OCI-LY3 (cell line): ENCODE measurements around the gene PLPPR3.

ENCODE experiments used
- H2AFZ ChIP-seq: fragments of 200-600, 300-600 bp; shearing (Covaris generic); 2 replicates; pipeline ENCODE4 v1.6.0; 2014; ENCODE audit warnings: antibody characterized with exemption, low read depth, low read length
- H3K27ac ChIP-seq: fragments of 200-600, 300-600 bp; sonication (generic); 2 replicates; pipeline ENCODE4 v1.5.1; 2014; ENCODE audit warnings: mild to moderate bottlenecking, low read length, moderate library complexity, mixed read lengths
- H3K27me3 ChIP-seq: fragments of 200-600, 300-600 bp; sonication (generic); 2 replicates; pipeline ENCODE4 v1.6.1; 2014; ENCODE audit warnings: low read depth, low read length, mixed read lengths
- H3K36me3 ChIP-seq: fragments of 200-600, 300-600 bp; sonication (generic); replicated peaks from 2 replicates; pipeline ENCODE3; 2014; ENCODE audit warnings: low read depth, low read length, mixed read lengths
- H3K4me1 ChIP-seq: fragments of 300-600, 200-600 bp; sonication (generic); 2 replicates; pipeline ENCODE4 v1.6.1; 2014; ENCODE audit warnings: low read length, mixed read lengths
- H3K4me2 ChIP-seq: fragments of 200-600, 300-600 bp; sonication (generic); 2 replicates; pipeline ENCODE4 v1.6.1; 2014; ENCODE audit warnings: low read length, mixed read lengths
- H3K4me3 ChIP-seq: fragments of 300-600, 200-600 bp; sonication (generic); 2 replicates; pipeline ENCODE4 v1.5.1; 2014; ENCODE audit warnings: antibody characterized with exemption, mild to moderate bottlenecking, low read length, moderate library complexity
- H3K79me2 ChIP-seq: fragments of 300-600, 200-600 bp; shearing (Covaris generic); 2 replicates; pipeline ENCODE4 v1.6.1; 2014; ENCODE audit warnings: mild to moderate bottlenecking, low read length, mixed read lengths
- H3K9ac ChIP-seq: fragments of 300-600, 200-600 bp; shearing (Covaris generic); 2 replicates; pipeline ENCODE4 v1.6.0; 2014; ENCODE audit warnings: mild to moderate bottlenecking, low read length, moderate library complexity
- H3K9me3 ChIP-seq: fragments of 200-600, 300-600 bp; shearing (Covaris generic); 2 replicates; pipeline ENCODE4 v1.6.1; 2014; ENCODE audit warnings: low read length, mixed read lengths; ENCODE audit not compliant: insufficient read depth
- H4K20me1 ChIP-seq: fragments of 200-600, 300-600 bp; sonication (generic); 2 replicates; pipeline ENCODE4 v1.6.1; 2016; ENCODE audit warnings: low read length, mixed read lengths; ENCODE audit not compliant: insufficient read depth
- EZH2phosphoT487 ChIP-seq: fragments of 200-600 bp; shearing (Covaris generic); IDR thresholded peaks from 2 replicates; pipeline ENCODE4 v1.6.1; 2018; ENCODE audit warnings: antibody characterized with exemption, mixed run types, low read depth
- TF ChIP-seq, protein P1 (sequence below): fragments of 200-600, 300-600 bp; sonication (generic); IDR thresholded peaks from 2 replicates; pipeline ENCODE4 v1.5.1; 2014; ENCODE audit warnings: antibody characterized with exemption, low read length, low read depth

The PLPPR3 gene

GRCh38 chr19:840519-841206 lies 18.9 kb upstream of the PLPPR3 start, which contains the start of gene PRTN3:
Gene PRTN3 (plus strand): TSS chr19:840999. CDS start chr19:841009, 10 bp downstream.
- peaks cover 5% of the 10 kb centered on the region; the same call in 1 of the 2 replicates for H3K27me3 ChIP-seq
- H3K4me1 ChIP-seq, result peaks cover 14% of the 10 kb centered on the region
- H3K9ac ChIP-seq, result no peak within 1 kb of the TSS
- no peak within 1 kb of the TSS for H3K4me3 ChIP-seq
- H3K9me3 ChIP-seq, result no peaks in the 10 kb centered on the region
- no peaks in the 10 kb centered on the region for H4K20me1 ChIP-seq
- H3K36me3 ChIP-seq, result no peaks in the 10 kb centered on the region
- H3K27ac ChIP-seq, result no peak within 1 kb of the TSS
- H3K4me2 ChIP-seq, result no peak within 1 kb of the TSS
- H2AFZ ChIP-seq, result no peak within 1 kb of the TSS
- TF ChIP-seq, protein P1, sequence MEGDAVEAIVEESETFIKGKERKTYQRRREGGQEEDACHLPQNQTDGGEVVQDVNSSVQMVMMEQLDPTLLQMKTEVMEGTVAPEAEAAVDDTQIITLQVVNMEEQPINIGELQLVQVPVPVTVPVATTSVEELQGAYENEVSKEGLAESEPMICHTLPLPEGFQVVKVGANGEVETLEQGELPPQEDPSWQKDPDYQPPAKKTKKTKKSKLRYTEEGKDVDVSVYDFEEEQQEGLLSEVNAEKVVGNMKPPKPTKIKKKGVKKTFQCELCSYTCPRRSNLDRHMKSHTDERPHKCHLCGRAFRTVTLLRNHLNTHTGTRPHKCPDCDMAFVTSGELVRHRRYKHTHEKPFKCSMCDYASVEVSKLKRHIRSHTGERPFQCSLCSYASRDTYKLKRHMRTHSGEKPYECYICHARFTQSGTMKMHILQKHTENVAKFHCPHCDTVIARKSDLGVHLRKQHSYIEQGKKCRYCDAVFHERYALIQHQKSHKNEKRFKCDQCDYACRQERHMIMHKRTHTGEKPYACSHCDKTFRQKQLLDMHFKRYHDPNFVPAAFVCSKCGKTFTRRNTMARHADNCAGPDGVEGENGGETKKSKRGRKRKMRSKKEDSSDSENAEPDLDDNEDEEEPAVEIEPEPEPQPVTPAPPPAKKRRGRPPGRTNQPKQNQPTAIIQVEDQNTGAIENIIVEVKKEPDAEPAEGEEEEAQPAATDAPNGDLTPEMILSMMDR, result no peak
- no peak for TF ChIP-seq EZH2phosphoT487
- H3K79me2 ChIP-seq, result no peaks in the 10 kb centered on the region

DNA sequence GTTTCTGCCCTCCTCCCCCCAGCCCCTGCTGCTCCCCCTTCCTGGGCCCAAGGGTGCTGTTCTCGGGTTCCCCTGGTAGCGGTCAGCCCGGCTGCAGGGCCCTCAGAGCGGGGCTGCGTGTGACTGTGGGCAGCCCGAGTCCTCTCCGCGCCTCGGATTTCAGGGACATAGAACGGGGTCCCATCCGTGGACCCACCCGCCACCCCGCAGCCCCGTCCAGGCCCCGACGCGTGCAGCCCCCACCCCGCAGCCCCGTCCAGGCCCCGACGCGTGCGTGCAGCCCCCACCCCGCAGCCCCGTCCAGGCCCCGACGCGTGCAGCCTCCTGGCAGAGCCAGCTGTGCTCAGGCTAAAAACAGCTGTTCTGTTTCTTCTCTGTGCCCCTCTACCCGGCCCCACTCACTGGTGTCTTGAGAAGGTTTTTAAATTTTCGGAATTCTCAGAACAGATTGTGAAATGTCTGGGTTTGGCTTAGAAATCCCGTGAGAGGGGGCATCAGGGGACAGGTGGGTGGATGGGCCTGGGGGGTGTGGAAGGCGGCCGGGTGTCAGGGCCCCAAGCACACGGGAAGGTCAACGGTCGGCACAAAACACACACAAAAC lies 13.6 kb upstream of the PLPPR3 start:
- Histone ChIP-seq H2AFZ (no peak overlapping the region), H3K4me1 (peaks cover 8% of the 10 kb centered on the region; the same call in 1 of the 2 replicates), H3K9me3 (no peaks in the 10 kb centered on the region), H3K27me3 (peaks cover 20% of the 10 kb centered on the region), H4K20me1 (no peaks in the 10 kb centered on the region), H3K4me3 (no peak overlapping the region), H3K79me2 (no peaks in the 10 kb centered on the region), H3K36me3 (no peaks in the 10 kb centered on the region), H3K27ac (no peak overlapping the region), H3K9ac (no peak overlapping the region), H3K4me2 (no peak overlapping the region)
- TF ChIP-seq, protein P1, result no peak
- TF ChIP-seq EZH2phosphoT487, result no peak

DNA sequence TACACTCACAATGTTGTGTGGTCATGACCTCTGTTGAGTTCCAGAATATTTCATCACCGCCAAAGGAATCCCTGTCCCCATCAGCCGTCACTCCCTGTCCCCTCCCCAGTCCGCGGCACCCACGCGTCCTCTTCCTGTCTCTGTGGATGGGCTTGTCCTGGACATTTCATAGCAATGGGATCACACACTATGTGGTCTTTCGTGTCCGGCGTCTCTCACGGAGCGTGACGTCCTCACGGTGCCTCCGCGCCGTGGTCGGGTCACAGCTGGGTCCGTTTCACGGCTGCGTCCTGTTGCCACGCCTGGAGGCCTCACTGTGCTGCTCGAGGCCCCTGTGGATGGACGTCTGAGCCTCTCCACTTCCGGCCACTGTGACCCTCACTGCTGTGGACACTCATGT lies 12.5 kb upstream of the PLPPR3 start:
- Histone ChIP-seq H3K36me3 (no peaks in the 10 kb centered on the region), H3K27ac (no peak overlapping the region), H3K4me2 (no peak overlapping the region), H3K9me3 (no peaks in the 10 kb centered on the region), H3K27me3 (peaks cover 23% of the 10 kb centered on the region), H2AFZ (no peak overlapping the region), H3K4me3 (no peak overlapping the region), H3K4me1 (peaks cover 16% of the 10 kb centered on the region), H3K79me2 (no peaks in the 10 kb centered on the region), H4K20me1 (no peaks in the 10 kb centered on the region), H3K9ac (no peak overlapping the region)
- TF ChIP-seq EZH2phosphoT487, result no peak
- TF ChIP-seq, protein P1, result no peak

- no peak overlapping the region for H2AFZ ChIP-seq
- H3K27ac ChIP-seq, result no peak overlapping the region
- peaks cover 21% of the 10 kb centered on the region for H3K27me3 ChIP-seq
- no peak overlapping the region for H3K9ac ChIP-seq
- H4K20me1 ChIP-seq, result no peaks in the 10 kb centered on the region
- H3K4me3 ChIP-seq, result peak overlapping the region; percentile 29
- peaks cover 26% of the 10 kb centered on the region for H3K4me1 ChIP-seq
- H3K4me2 ChIP-seq, result peak overlapping the region; percentile 39
- no peaks in the 10 kb centered on the region for H3K79me2 ChIP-seq
- H3K36me3 ChIP-seq, result no peaks in the 10 kb centered on the region
- TF ChIP-seq, protein P1, result no peak
- TF ChIP-seq EZH2phosphoT487, result 0 out of 2 replicates have a peak, but pooled peaks have one; percentile 50
- H3K9me3 ChIP-seq, result no peaks in the 10 kb centered on the region
Measured at GRCh38 chr19:831407-832369, 9.9 kb upstream of the PLPPR3 start.
